ENCODE measurements around the gene CRIM1.

- TF ChIP-seq POLR2A (IDR thresholded peaks at IDR 0.05; ENCODE audit: low read length): no peak
- TF ChIP-seq GATA1 (IDR thresholded peaks at IDR 0.05; ENCODE audit: low read depth, low read length): no peak
Observed at GRCh38 chr2:36449213-36449612, 93.6 kb downstream of the CRIM1 start.

All from erythroblast (primary cell).